K562 (cell line): ENCODE measurements around the gene MRPL11. TPM values are rescaled to one million over a fixed set of nuclear protein-coding genes. Genes with fewer than 3 reads are reported as not detected.
A peak's percentile ranks its signal among the peaks of the same experiment; 100 is the strongest.

Experiments used
- CBX1 ChIP-seq: sonication (generic); IDR thresholded peaks from 2 replicates; pipeline ENCODE4 v1.6.1; 2016; ENCODE audit warnings: antibody characterized with exemption, low read depth, mild to moderate bottlenecking
- CTBP1 ChIP-seq: fragments of 450-650 bp; IDR thresholded peaks from 2 replicates; pipeline ENCODE4 v1.6.1; 2016; ENCODE audit warnings: borderline replicate concordance
- DDX20 ChIP-seq: fragments of 450-650 bp; IDR thresholded peaks from 2 replicates; pipeline ENCODE4 v1.6.1; 2016; ENCODE audit warnings: missing genetic modification characterization, low read depth, mild to moderate bottlenecking, missing compliant biosample characterization, moderate library complexity
- HIVEP1 ChIP-seq: fragments of 250-450 bp; sonication (Bioruptor Pico); IDR thresholded peaks from 2 replicates; pipeline ENCODE4 v1.4.0; 2020; ENCODE audit warnings: mild to moderate bottlenecking
- HNRNPH1 ChIP-seq: fragments of 200-400 bp; formaldehyde crosslinking; optimal IDR thresholded peaks from 2 replicates; pipeline ENCODE3; 2017; ENCODE audit warnings: low read depth, mild to moderate bottlenecking, low read length, moderate library complexity
- IFI16 ChIP-seq: fragments of 250-450 bp; sonication (Bioruptor Pico); IDR thresholded peaks from 2 replicates; pipeline ENCODE4 v2.1.2; 2022; ENCODE audit warnings: mild to moderate bottlenecking, inconsistent platforms
- MEF2A ChIP-seq: IDR thresholded peaks from 2 replicates; pipeline ENCODE4 v1.6.1; 2011; ENCODE audit warnings: low read depth, mild to moderate bottlenecking, low read length, moderate library complexity; ENCODE audit not compliant: control insufficient read depth
- MEF2D ChIP-seq: conservative IDR thresholded peaks from 2 replicates; pipeline ENCODE4 v1.6.1; 2016; ENCODE audit warnings: low read depth, missing genetic modification characterization, missing compliant biosample characterization
- RFX1 ChIP-seq: fragments of 450-650 bp; IDR thresholded peaks from 2 replicates; pipeline ENCODE4 v1.6.1; 2016; ENCODE audit warnings: mild to moderate bottlenecking, moderate library complexity
- STAT5A ChIP-seq: IDR thresholded peaks from 2 replicates; pipeline ENCODE4 v1.6.1; 2012; ENCODE audit warnings: low read length, inconsistent platforms, borderline replicate concordance
- TRIM24 ChIP-seq, 2 experiments: fragments of 450-650 bp; IDR thresholded peaks; 2 replicates each; pipeline ENCODE4 v1.6.1; 2016
- ZNF124 ChIP-seq: sonication (generic); formaldehyde crosslinking; IDR thresholded peaks from 2 replicates; pipeline ENCODE4 v1.8.1; 2022; ENCODE audit warnings: missing genetic modification reagents
- ZNF561 ChIP-seq: fragments of 450-650 bp; formaldehyde crosslinking; conservative IDR thresholded peaks from 2 replicates; pipeline ENCODE4 v1.4.0; 2020; ENCODE audit warnings: mild to moderate bottlenecking, moderate library complexity
- ZNF644 ChIP-seq: fragments of 200-800 bp; sonication (Bioruptor generic); IDR thresholded peaks from 2 replicates; pipeline ENCODE4 v1.6.1; 2016; ENCODE audit warnings: low read depth, missing genetic modification characterization, missing compliant biosample characterization
- ZNF707 ChIP-seq: fragments of 250-450 bp; sonication (Bioruptor Pico); conservative IDR thresholded peaks from 2 replicates; pipeline ENCODE4 v1.8.0; 2022; ENCODE audit warnings: inconsistent platforms, mild to moderate bottlenecking, moderate library complexity
- polyA plus RNA-seq, 8 experiments: library from polyadenylated mRNA; depleted of rRNA in 4 of 8; stranded (reverse) in 5 of 8; unstranded in 3 of 8; fragments of >200 nt; fragmentation: Nextera tagmentation in 2 of 8; fragmentation: Illumina TruSeq in 1 of 8; extraction: Ambion mirVana in 2 of 8; extraction: Trizol in 1 of 8; gene quantifications; 2 replicates each; pipeline versions ENCODE4 v1.2.1 to v1.2.3, GENCODE V29; 2011 to 2014; ENCODE audit warnings: inconsistent platforms in 1 of 8, missing spikeins in 1 of 8
- total RNA-seq, 7 experiments: library from RNA; depleted of rRNA in 6 of 7; stranded (reverse); fragments of >200 nt in 6 of 7; fragmentation: Illumina TruSeq in 2 of 7; extraction: Trizol in 2 of 7; gene quantifications; 2 replicates each; pipeline versions ENCODE4 v1.2.1 to v1.2.3, GENCODE V29; 2011 to 2021; ENCODE audit warnings: low replicate concordance in 1 of 7
- TF ChIP-seq, protein P1 (sequence below), 2 experiments: IDR thresholded peaks; 2 replicates each; pipeline ENCODE4 v1.6.1; 2012; ENCODE audit warnings: improper control_type of control experiment in 2 of 2, low read depth in 2 of 2, low read length in 2 of 2, borderline replicate concordance in 1 of 2
- TF ChIP-seq, protein P2 (sequence below): sonication (generic); formaldehyde crosslinking; IDR thresholded peaks from 2 replicates; pipeline ENCODE4 v1.8.1; 2023; ENCODE audit warnings: mild to moderate bottlenecking, missing genetic modification reagents
- TF ChIP-seq, protein P3 (sequence below): sonication (generic); formaldehyde crosslinking; IDR thresholded peaks from 2 replicates; pipeline ENCODE4 v1.8.0; 2022; ENCODE audit warnings: mild to moderate bottlenecking, missing genetic modification reagents
- TF ChIP-seq, protein P4 (sequence below): fragments of 450-650 bp; IDR thresholded peaks from 2 replicates; pipeline ENCODE4 v1.6.1; 2017; ENCODE audit warnings: mild to moderate bottlenecking, moderate library complexity
- TF ChIP-seq, protein P5 (sequence below): IDR thresholded peaks from 2 replicates; pipeline ENCODE4 v1.6.1; 2011; ENCODE audit not compliant: insufficient read length; ENCODE audit errors: extremely low read depth

MRPL11 gene
- total and polyA plus RNA-seq, 9 of the 15 experiments (the other 6 are each of a cell fraction or from before 2014, with no cell fraction given), result 33.0 to 173 (median 91.9) TPM

DNA sequence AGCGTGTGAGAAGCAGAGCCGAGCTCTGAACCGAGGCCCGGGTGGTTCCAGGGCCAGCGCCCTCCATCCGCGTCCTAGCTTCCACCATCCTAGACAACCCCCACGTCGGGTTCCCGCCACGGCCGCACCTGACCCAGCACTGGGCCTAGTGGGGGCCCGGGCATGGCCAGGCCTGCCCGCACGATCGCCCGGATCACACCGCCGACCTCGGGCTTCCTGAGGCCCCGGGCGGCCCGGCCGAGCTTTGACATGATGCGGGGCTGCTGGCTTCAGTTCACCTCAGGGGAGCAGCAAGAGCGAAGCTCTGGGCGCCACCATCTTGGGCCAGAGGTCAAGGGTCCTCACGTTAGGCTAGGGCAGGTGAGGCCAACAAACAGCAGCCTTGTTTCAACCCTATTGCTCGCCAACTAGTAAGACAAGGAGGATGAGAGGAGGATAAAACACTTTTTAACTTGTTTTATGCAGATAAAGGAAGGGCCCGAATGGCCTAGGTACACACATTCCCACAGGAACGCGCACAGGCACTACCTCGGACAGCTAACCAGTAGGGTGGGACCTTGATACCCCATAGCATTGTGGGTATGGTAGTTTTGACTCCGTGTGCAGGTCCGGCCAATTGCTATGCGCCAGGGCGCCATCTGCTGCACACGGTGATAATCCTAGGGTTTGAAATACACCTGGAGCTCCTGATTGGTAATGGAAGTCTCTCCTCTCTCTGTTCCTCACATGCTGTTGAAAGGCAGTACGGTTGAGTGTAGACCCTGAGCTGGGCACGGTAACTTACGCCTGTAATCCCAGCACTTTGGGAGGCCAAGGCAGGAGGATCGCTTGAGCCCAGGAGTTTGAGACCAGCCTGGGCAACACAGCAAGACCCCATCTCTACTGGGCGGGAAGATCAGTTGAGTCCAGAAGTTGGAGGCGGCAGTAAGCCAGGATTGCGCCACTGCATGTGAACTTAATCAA, at the start of gene MRPL11 (continued):
- TF ChIP-seq, protein P1, sequence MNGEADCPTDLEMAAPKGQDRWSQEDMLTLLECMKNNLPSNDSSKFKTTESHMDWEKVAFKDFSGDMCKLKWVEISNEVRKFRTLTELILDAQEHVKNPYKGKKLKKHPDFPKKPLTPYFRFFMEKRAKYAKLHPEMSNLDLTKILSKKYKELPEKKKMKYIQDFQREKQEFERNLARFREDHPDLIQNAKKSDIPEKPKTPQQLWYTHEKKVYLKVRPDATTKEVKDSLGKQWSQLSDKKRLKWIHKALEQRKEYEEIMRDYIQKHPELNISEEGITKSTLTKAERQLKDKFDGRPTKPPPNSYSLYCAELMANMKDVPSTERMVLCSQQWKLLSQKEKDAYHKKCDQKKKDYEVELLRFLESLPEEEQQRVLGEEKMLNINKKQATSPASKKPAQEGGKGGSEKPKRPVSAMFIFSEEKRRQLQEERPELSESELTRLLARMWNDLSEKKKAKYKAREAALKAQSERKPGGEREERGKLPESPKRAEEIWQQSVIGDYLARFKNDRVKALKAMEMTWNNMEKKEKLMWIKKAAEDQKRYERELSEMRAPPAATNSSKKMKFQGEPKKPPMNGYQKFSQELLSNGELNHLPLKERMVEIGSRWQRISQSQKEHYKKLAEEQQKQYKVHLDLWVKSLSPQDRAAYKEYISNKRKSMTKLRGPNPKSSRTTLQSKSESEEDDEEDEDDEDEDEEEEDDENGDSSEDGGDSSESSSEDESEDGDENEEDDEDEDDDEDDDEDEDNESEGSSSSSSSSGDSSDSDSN (IDR thresholded peaks at IDR 0.05; ENCODE audit: borderline replicate concordance in 1 of 2, low read depth in 2 of 2, low read length in 2 of 2), result 0 out of 4 replicates have a peak, but pooled peaks of 1 of the 2 experiments have one; percentile 32
- TF ChIP-seq ZNF644 (tag) (peak; percentile 76), TRIM24 (IDR thresholded peaks at IDR 0.05) (no peak), ZNF561 (CRISPR knock-in tag) (no peak), RFX1 (no peak), CBX1 (0 out of 2 replicates have a peak, but pooled peaks have one; percentile 16), HIVEP1 (CRISPR knock-in tag) (no peak), HNRNPH1 (no peak), ZNF124 (no peak), MEF2A (no peak), MEF2D (peak; percentile 57; the same call in 1 of the 2 replicates), DDX20 (no peak), IFI16 (CRISPR knock-in tag) (no peak), CTBP1 (peak; percentile 86; the same call in 1 of the 2 replicates), STAT5A (peak; percentile 35; the same call in 1 of the 2 replicates), ZNF707 (CRISPR knock-in tag) (no peak)
- TF ChIP-seq, protein P2, sequence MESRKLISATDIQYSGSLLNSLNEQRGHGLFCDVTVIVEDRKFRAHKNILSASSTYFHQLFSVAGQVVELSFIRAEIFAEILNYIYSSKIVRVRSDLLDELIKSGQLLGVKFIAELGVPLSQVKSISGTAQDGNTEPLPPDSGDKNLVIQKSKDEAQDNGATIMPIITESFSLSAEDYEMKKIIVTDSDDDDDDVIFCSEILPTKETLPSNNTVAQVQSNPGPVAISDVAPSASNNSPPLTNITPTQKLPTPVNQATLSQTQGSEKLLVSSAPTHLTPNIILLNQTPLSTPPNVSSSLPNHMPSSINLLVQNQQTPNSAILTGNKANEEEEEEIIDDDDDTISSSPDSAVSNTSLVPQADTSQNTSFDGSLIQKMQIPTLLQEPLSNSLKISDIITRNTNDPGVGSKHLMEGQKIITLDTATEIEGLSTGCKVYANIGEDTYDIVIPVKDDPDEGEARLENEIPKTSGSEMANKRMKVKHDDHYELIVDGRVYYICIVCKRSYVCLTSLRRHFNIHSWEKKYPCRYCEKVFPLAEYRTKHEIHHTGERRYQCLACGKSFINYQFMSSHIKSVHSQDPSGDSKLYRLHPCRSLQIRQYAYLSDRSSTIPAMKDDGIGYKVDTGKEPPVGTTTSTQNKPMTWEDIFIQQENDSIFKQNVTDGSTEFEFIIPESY, result peak; percentile 61
- TF ChIP-seq, protein P3, sequence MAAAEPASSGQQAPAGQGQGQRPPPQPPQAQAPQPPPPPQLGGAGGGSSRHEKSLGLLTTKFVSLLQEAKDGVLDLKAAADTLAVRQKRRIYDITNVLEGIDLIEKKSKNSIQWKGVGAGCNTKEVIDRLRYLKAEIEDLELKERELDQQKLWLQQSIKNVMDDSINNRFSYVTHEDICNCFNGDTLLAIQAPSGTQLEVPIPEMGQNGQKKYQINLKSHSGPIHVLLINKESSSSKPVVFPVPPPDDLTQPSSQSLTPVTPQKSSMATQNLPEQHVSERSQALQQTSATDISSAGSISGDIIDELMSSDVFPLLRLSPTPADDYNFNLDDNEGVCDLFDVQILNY, result no peak
- TF ChIP-seq, protein P4, sequence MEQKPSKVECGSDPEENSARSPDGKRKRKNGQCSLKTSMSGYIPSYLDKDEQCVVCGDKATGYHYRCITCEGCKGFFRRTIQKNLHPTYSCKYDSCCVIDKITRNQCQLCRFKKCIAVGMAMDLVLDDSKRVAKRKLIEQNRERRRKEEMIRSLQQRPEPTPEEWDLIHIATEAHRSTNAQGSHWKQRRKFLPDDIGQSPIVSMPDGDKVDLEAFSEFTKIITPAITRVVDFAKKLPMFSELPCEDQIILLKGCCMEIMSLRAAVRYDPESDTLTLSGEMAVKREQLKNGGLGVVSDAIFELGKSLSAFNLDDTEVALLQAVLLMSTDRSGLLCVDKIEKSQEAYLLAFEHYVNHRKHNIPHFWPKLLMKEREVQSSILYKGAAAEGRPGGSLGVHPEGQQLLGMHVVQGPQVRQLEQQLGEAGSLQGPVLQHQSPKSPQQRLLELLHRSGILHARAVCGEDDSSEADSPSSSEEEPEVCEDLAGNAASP, result no peak
- TF ChIP-seq, protein P5, sequence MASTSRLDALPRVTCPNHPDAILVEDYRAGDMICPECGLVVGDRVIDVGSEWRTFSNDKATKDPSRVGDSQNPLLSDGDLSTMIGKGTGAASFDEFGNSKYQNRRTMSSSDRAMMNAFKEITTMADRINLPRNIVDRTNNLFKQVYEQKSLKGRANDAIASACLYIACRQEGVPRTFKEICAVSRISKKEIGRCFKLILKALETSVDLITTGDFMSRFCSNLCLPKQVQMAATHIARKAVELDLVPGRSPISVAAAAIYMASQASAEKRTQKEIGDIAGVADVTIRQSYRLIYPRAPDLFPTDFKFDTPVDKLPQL, result no peak
